DMS 273 treated with DMSO at 0.1 percent for 48 hours (cell line): Measurements from ENCODE around the gene DCUN1D1.

ENCODE experiments used
- DNase-seq: peaks from one replicate; lab custom pipeline; 2025; lab: John Stamatoyannopoulos, UW

DCUN1D1 gene

DNA sequence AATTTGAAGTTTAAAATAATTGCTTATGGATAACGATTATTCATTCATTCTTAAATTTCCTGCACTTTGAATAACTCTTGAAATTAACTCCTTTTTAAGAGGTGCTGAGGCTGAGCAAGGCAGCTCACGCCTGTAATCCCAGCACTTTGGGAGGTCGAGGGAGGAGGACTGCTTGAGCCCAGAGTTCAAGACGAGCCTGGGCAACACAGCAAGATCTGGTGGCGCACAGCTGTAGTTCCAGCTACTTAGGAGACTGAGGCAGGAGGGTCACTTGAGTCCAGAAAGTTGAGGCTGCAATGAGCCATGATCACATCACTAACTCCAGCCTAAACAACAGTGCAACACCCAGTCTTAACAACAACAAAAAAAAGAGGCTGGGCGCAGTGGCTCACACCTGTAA lies 8.0 kb downstream of the DCUN1D1 start:
- DNase-seq = no peak

DNA sequence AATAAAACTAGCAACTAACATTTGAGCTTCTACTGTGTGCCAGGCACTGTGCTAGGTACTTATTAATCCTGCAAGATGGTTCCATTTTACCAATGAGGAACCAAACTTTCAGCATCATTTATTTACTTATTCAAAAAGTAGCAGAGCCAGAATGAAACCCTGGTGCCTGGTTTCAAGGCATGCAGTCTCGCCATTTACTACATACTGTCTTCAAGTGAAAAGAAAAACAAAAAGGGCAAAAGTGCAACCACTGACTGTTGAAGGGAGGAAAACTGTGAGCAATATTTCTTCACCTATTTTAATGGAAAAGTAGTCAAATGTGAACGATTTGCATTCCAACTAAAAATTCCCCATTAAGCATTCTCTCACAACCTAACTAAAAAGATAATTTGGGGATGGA lies 8.7 kb downstream of the DCUN1D1 start:
- DNase-seq = no peak

DNA sequence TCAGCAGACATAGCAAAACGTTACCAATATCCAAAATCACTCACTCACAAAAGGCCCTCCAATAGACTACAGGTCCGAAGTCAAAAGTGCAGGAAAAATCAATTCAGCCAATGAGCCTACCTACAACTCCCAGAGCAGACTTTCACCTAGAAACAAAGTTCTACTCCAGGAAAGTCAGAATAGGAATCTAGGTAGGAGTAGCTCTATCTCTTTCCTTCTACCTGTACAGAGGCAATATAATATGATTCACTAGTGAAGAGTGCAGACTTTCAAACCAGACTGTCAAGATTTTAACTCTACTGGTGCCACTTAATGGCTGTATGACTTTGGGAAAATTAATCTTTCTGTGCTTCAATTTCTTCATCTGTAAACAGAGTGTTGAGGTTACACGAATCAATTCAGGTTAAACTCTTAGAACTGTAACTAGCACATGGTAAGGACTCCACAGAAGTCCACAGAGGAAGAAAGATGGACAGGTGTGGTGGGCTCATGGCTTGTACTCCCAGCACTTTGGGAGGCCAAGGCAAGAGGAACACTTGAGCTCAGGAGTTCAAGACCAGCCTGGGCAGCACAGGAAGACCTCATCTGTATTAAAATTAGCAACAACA lies 9.4 kb downstream of the DCUN1D1 start:
- no peak for DNase-seq

DNA sequence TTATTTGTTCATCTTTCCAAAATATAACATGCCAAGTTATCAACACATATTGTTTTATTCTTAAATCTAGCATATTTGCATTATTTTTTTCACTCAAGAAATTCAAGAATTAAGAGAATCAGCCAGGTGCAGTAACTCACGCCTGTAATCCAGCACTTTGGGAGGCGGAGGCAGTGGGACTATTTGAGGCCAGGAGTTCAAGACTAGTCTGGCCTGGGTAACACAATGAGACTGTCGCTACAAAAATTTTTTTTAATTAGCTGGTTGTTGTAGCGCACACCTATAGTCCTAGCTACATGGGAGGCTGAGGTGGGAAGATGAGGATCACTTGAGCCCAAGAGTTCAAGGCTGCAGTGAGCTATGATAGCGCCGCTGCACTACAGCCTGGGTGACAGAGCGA lies 10.5 kb downstream of the DCUN1D1 start:
- DNase-seq = no peak

- no peak for DNase-seq
Observed at GRCh38 chr3:182969277-182969676, 11.1 kb downstream of the DCUN1D1 start.

GRCh38 chr3:182967218-182968204 lies 12.8 kb downstream of the DCUN1D1 start:
- no peak for DNase-seq

DNA sequence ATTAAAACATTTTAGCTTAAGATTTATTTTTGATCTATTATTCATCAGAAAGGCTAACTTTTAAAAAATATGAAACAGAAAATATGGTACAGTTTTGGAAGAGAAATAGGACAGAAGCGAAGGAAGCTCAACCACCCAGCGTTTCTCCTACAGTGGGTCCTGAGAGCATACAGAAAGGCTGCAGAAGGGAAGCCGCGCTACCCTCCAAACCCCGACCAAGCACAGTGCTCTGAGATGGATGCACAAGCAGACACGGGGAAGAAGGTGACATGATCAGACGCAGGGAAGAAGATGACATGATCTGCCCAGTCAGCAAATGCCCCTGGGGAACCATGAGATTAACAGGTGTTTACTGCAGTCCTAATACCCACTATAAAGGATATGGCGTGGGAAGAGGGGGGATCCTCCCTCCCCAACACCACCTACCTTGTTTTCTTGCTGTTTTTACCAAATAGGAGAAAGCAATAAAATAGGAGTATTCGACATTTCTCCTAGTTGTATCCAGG lies 14.4 kb downstream of the DCUN1D1 start:
- no peak for DNase-seq

DNA sequence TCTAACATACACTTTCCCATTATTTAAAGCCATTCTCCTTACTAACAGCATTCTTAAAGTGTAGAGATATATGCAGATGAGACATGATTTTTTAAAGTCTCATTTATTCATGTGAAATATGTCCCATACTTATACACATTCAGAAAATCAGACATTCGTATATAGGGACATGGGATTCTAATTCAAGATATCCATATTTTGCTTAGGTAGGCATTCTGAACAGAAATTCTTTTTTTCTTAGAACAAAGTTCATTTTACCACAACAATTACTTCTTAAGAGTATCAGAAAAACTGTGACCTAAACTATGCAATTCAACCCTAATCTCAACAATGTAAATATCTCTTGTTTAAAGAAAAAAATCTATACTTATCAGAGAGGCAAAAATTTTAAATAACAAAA lies 16.2 kb downstream of the DCUN1D1 start:
- DNase-seq = no peak

GRCh38 chr3:182962166-182962565 lies 18.2 kb downstream of the DCUN1D1 start:
- DNase-seq = no peak

GRCh38 chr3:182959474-182960350 lies 20.6 kb downstream of the DCUN1D1 start:
- no peak for DNase-seq

- DNase-seq = no peak
Observed at GRCh38 chr3:182957676-182958266, 22.6 kb downstream of the DCUN1D1 start.

DNA sequence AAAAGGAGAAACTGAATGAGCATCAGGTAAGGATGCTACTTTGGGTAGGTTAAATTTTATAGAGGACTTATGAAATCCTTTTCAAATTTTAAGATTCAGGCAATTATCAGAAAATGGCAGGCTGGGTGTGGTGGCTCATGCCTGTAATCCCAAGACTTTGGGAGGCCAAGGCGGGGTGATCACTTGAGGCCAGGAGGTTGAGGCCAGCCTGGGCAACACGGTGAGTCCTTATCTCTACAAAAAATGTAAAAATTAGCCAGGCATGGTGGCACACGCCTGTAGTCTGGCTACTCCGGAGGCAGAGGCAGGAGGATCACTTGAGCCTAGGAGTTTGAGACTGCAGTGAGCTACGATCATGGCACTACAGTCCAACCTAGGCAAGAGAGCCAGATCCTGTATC lies 23.1 kb downstream of the DCUN1D1 start:
- DNase-seq = no peak

GRCh38 chr3:182954553-182955235 lies 25.6 kb downstream of the DCUN1D1 start:
- no peak for DNase-seq

DNA sequence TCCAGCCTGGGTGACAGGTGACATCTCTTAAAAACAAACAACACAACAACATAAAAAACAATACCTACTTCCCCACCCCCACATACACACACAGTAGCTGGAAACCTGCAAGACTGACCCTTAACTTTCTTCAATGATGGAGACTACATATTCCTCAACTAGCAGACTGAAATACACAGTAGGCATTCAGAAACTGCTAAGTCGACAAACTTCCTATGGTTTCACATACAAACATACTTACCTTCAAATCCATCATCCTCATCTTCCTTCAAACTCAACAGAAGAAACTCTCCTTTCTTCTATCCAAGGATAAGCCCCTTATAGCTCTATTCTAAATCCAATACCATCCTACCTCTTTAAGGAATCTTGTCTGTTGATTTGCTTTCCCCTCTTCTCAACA lies 30.6 kb downstream of the DCUN1D1 start:
- no peak for DNase-seq

- no peak for DNase-seq
Observed at GRCh38 chr3:182948305-182948704, 32.0 kb downstream of the DCUN1D1 start.

GRCh38 chr3:182947888-182948287 lies 32.5 kb downstream of the DCUN1D1 start:
- no peak for DNase-seq

DNA sequence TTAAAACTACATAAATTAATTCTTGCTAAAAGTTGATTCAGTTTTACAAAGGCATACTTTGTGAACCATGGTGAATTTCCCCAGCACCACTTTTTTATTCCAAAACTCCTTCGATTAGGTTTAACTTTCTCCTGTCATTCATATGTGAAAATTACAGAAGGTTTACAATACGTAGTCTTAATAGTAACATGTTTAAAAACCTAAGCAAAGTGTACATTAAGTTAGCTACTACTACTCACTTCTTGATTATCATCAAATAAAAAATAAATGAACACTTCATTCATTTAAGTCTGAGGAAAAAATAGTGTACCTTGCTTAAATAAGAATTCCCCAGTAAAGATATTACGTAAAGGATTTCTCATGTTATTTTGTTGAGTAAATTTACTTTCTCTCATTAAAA lies 38.6 kb downstream of the DCUN1D1 start:
- DNase-seq = no peak

DNA sequence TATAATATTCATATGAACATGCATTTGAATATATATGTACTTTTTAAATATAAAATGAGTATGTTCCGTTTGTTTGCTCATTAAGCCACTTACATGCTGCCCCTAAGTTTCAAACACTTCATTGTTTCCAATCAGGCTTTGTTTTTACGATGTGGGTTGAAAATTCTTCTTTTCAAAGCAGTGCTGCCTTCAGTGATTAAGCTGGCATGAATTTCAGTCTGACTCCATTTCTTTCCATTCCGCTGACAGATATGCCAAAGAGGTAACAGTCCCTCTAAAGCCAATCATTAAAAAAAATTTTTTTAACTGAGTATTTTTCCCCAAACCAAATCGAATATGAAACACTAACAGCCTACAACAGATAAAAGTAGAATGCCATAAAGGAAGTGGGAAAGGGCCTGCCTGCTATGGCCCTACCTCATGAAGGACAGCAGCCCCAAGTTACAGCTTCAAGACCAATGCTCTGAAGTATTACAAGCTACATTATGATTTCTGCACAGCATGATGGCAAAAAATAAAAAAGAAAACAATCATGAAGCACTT lies 40.0 kb downstream of the DCUN1D1 start:
- DNase-seq = no peak

GRCh38 chr3:182937293-182938051 lies 42.9 kb downstream of the DCUN1D1 start:
- no peak for DNase-seq

DNA sequence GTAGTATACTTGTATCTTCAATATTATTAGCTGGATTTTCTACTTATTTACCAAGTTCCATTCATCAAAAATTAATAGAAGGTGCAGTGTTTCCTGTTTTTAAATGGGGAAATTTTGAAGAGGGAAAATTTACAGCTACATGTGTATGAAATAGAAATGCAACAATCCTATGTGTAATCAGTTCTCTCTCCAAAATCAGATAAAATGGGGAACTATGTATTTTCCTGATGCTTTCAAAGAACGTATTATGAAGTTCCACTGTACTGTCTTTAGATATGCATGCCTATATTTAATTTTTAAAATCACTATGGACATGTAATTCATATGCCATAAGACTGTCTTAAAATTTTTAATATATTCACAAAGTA lies 43.4 kb downstream of the DCUN1D1 start:
- no peak for DNase-seq
